ENCODE measurements around the gene ZBTB12. TPM values are rescaled to one million over a fixed set of nuclear protein-coding genes. Genes with fewer than 3 reads are reported as not detected.

The ZBTB12 gene
- total and polyA plus RNA-seq, 8 donors, result 0.43 to 6.4 (median 1.8) TPM

DNA sequence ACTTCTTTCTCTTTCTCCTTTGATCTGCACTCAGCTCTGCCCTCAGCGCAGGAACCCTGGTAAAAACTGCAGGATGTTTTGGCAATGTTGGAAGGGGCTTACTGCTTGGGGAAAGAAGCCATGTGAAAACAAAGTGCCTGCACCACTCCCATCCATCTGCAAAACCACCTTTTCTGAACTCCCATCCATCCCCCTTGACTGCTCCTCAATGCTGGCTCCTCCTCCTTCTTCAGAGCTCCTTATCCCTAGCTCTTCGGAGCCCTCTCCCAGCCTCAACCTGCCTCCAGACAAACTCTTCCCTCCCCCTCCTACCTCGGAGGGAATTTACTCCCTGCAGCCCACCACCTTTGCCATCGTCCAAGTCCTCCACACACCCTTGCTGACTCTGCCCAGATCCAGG, 4.2 kb upstream of the ZBTB12 start:
- Histone ChIP-seq H3K36me3 (no peaks in the 10 kb centered on the region), H3K4me3 (no peak overlapping the region), H3K27ac (no peak overlapping the region), H3K27me3 (no peaks in the 10 kb centered on the region), H3K9me3 (no peaks in the 10 kb centered on the region), H3K4me1 (peaks cover 11 to 36% (median 22%) of the 10 kb centered on the region in 4 donors)
- no peak for DNase-seq
- TF ChIP-seq EP300 (IDR thresholded peaks at IDR 0.05) (no peak), POLR2A (IDR thresholded peaks at IDR 0.05) (no peak), POLR2AphosphoS5 (IDR thresholded peaks at IDR 0.05) (no peak)
- TF ChIP-seq, protein P1, sequence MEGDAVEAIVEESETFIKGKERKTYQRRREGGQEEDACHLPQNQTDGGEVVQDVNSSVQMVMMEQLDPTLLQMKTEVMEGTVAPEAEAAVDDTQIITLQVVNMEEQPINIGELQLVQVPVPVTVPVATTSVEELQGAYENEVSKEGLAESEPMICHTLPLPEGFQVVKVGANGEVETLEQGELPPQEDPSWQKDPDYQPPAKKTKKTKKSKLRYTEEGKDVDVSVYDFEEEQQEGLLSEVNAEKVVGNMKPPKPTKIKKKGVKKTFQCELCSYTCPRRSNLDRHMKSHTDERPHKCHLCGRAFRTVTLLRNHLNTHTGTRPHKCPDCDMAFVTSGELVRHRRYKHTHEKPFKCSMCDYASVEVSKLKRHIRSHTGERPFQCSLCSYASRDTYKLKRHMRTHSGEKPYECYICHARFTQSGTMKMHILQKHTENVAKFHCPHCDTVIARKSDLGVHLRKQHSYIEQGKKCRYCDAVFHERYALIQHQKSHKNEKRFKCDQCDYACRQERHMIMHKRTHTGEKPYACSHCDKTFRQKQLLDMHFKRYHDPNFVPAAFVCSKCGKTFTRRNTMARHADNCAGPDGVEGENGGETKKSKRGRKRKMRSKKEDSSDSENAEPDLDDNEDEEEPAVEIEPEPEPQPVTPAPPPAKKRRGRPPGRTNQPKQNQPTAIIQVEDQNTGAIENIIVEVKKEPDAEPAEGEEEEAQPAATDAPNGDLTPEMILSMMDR (IDR thresholded peaks at IDR 0.05), result no peak
- intact Hi-C loops (cut with DNase I; ENCODE audit: low total_unique reads), result loop anchor here (5.0 kb wide), 1 partner anchor 46 kb away; no protein-coding TSS in a partner anchor
- 30 to 46% (median 41%) methylated on average over 4 of the region's 4 CpGs for WGBS, 5 donors

DNA sequence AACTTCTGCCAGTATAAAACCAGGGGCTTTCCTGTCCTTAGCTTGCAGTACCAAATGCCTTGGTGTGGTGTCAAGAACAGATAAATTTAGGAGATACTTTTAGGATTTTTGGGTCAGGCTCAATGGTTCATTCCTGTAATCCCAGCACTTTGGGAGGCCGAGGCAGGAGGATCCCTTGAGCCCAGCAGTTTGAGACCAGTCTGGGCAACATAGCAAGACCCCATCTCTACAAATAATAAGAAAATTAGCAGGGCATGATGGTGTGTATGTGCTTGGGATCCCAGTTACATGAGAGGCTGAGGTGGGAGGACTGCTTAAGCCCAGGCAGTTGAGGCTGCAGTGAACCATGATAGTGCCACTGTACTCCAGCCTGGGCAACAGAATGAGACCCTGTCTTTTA, 3.2 kb upstream of the ZBTB12 start:
- Histone ChIP-seq H3K9me3 (no peaks in the 10 kb centered on the region), H3K4me1 (peaks cover 16 to 43% (median 31%) of the 10 kb centered on the region in 4 donors), H3K27ac (no peak overlapping the region), H3K36me3 (no peaks in the 10 kb centered on the region), H3K4me3 (no peak overlapping the region), H3K27me3 (no peaks in the 10 kb centered on the region)
- 81 to 100% (median 90%) methylated on average over 1 of the region's 1 CpG for WGBS, 5 donors
- intact Hi-C loops (cut with DNase I; ENCODE audit: low total_unique reads), result loop anchor here (5.0 kb wide), 1 partner anchor 47 kb away; no protein-coding TSS in a partner anchor
- DNase-seq, result no peak
- TF ChIP-seq POLR2AphosphoS5 (IDR thresholded peaks at IDR 0.05), result no peak
- TF ChIP-seq EP300 (IDR thresholded peaks at IDR 0.05), result no peak
- TF ChIP-seq, protein P1 (IDR thresholded peaks at IDR 0.05), result no peak
- TF ChIP-seq POLR2A (IDR thresholded peaks at IDR 0.05), result no peak

DNA sequence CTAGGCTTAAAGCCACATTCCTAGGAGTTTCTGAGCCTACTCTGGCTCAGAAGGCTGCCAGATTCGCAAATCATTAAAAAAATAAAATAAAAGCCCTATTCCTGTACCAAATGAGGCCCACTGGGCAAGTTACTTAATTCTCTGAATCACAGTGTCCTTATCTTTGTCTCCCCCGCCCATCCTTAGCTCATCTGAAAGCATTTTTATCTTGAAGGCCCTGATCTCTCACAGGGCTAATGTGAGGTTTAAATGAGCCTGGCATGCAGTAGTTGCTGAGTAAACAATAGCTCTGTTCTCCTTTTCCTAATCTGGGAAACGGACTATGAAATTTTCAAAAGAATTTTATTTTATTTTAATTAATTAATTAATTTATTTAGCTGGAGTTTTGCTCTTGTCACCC, 2.1 kb upstream of the ZBTB12 start:
- Histone ChIP-seq H3K36me3 (no peaks in the 10 kb centered on the region), H3K4me3 (no peak overlapping the region), H3K9me3 (no peaks in the 10 kb centered on the region), H3K27ac (peak overlapping the region in 3 of 5 donors; percentile 44 to 90 (median 90)), H3K27me3 (no peaks in the 10 kb centered on the region), H3K4me1 (peaks cover 20 to 54% (median 41%) of the 10 kb centered on the region in 4 donors)
- WGBS, 5 donors, result 65 to 73% (median 69%) methylated on average over 3 of the region's 3 CpGs
- no peak for DNase-seq
- intact Hi-C loops (cut with DNase I; ENCODE audit: low total_unique reads), result no loop called here
- TF ChIP-seq EP300 (IDR thresholded peaks at IDR 0.05), result no peak
- TF ChIP-seq, protein P1 (IDR thresholded peaks at IDR 0.05), result no peak
- no peak for TF ChIP-seq POLR2A (IDR thresholded peaks at IDR 0.05)

DNA sequence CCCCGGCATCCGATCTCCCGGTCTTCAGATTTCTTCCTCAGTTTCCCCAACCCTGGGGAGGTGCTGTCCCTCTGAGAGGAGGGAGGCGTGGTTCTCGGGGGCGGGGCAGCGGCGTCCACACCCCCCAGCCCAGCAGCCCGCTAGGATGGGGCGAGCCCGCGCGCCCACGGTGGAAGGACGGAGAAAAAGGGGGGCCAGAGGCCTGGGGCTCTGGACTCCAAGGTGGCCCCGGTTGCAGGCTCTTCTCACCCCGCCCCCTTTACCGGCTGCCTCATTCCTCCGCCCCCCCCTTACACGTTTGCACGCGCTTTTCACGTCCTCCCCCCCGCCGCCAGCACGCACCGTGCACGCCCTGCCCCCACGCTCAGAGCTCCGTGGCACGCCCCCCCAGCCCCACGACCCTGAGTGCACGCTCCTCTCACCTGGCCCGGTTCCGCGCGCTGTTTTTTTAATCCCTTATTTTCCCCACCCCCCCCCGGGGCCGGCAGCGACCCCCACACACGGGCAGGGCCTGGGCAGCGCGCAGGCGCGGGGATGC, 402 bp downstream of the ZBTB12 start:
- Histone ChIP-seq H3K27ac (peak overlapping the region; percentile 81 to 92 (median 90)), H3K4me1 (peaks cover 30 to 64% (median 51%) of the 10 kb centered on the region in 4 donors), H3K4me3 (peak overlapping the region; percentile 67 to 86 (median 75)), H3K36me3 (no peaks in the 10 kb centered on the region), H3K9me3 (no peaks in the 10 kb centered on the region), H3K27me3 (no peaks in the 10 kb centered on the region)
- TF ChIP-seq, protein P1 (IDR thresholded peaks at IDR 0.05), result no peak
- TF ChIP-seq POLR2AphosphoS5 (IDR thresholded peaks at IDR 0.05), result no peak
- TF ChIP-seq EP300 (IDR thresholded peaks at IDR 0.05), result no peak
- no peak for TF ChIP-seq POLR2A (IDR thresholded peaks at IDR 0.05)
- intact Hi-C loops (cut with DNase I; ENCODE audit: low total_unique reads), result no loop called here
- peak; percentile 57 to 83 for DNase-seq
- WGBS, 5 donors, result 1 to 2% (median 2%) methylated on average over 13 to 45 of the region's 45 CpGs

Data from stomach (tissue), 9 donors.